GM12874 (cell line): ENCODE measurements around the gene ERBB2.

Source experiments
- CTCF ChIP-seq: IDR thresholded peaks from 2 replicates; pipeline ENCODE4 v1.5.1; 2011; ENCODE audit warnings: low read depth, mild to moderate bottlenecking, control low read depth, low read length, moderate library complexity; ENCODE audit not compliant: insufficient read depth

The ERBB2 gene

GRCh38 chr17:39666601-39667261 is 33.1 kb upstream of the ERBB2 start:
- no peak for TF ChIP-seq CTCF

- no peak for TF ChIP-seq CTCF
Observed at GRCh38 chr17:39667262-39667944, 32.5 kb upstream of the ERBB2 start.

GRCh38 chr17:39667945-39668924 is 31.6 kb upstream of the ERBB2 start, which contains the start of gene PNMT:
TSS of gene PNMT (plus strand) at chr17:39668453. CDS start at chr17:39668476, 23 bp downstream.
- peak; percentile 83 for TF ChIP-seq CTCF

GRCh38 chr17:39669897-39670735 is 29.7 kb upstream of the ERBB2 start:
- TF ChIP-seq CTCF, result no peak

GRCh38 chr17:39670746-39671145 is 29.1 kb upstream of the ERBB2 start:
- no peak for TF ChIP-seq CTCF

GRCh38 chr17:39671651-39672521 is 28.0 kb upstream of the ERBB2 start:
- TF ChIP-seq CTCF, result peak; percentile 66
